NCI-H748 (cell line): ENCODE data around the gene SV2C.
A peak's percentile ranks its signal among the peaks of the same experiment; 100 is the strongest.

Source experiments
- DNase-seq: peaks from one replicate; lab custom pipeline; 2025; ENCODE audit not compliant: unreplicated experiment; lab: John Stamatoyannopoulos, UW

Gene SV2C

DNA sequence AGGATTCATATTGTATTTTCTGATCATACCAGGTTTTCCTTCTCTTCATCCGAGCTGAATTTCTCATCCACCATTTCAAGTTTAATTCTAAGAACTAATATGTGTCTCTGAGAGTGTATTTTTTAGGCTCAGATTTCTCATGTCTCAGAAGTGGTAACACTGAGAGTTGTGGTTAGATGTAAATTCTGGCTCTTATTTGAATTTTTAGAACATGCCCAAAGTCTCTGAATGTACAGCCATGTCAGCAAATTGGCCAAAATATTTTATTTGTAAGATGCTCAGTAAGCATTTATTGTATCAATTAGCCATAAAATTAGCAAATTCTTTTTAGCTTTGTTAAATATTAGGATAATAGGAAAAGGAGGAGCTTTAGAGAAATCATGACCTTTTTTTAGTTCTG is 16.6 kb downstream of the SV2C start:
- DNase-seq: no peak

DNA sequence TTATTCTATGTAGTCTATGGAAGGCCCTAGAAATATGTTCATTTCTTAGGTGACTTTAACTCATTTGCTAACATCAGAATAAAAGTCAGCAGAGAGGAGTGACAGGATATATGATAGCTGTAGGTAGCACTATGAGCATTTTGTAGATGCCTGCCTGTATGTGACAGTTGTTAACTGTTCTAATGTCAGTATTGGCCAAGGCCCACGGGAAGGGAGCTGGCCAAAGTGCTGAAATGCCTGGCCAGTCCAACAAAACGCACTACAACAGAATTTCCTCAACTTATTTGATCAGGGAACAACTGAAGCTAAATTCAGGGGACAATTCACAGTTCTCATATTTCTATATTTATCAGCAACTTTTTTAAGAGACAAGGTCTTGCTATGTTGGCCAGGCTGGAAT is 20.8 kb downstream of the SV2C start:
- no peak for DNase-seq

DNA sequence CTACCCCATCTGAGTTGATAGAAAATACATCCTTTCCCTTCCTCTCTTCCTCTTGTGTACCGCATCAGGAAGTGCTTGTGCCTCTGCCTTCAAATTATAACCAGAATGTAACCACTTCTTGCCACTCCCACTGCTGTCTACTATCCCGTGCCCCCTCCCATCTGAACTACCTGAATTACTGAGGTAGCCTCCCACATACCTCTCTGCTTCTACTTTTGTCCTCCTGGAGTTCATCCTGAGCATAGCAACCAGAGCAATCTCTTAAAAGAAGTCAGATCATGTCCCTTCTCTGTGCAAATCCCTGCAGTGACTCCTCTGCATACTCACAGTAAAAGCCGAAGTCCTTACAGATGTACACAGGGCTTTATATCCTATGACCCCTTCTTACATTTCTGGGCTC is 23.0 kb downstream of the SV2C start:
- DNase-seq: no peak

DNA sequence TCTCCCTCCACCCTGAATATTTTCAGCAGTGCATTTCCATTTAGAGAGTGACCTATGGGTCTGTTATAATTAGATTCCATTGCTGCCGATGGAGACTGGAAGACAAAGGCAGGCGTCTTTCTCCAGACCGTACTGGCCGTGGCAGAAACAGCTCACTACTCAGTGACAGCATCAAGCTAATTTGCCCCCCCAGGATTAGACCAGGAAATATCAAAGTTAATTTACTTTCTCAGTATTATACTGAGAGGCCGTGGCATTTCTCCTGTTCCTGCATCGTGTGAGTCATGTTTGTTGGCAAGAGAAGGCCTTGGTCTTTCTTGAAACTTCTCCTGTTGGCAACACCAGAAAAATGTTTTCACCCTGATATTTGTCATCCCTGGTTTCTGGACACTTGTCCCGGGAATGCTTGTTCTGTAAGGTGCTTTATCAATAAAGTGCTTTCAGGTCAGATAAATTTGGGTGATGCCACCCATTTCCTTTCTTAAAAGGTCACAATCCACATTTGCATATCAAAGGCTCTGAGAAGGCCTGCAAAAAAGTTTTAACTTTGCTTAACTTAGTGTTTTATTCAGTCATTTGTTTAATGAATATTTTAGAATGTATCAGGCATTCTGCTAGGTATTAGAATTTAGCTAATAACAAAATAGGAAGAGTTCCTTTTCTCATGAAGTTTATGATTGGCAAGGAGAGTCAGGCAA is 28.4 kb downstream of the SV2C start:
- DNase-seq: no peak

DNA sequence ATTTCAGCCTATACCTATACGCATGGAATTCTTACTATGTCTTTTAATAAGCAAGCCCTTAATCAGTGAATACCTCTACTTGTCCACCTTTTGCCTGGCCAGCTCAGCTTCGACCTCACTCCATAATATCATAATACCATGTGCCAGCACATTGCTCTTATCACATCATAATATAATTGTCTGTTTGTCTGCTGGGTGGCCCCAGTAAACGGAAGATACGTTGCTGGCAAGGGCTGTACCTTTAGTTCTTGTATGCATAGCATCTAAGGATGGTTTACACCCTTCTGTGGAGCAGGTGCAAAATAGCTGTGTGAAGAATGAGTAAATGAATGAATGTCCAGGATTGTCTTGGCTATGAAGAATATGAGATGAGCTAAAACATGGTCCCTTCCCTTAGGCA is 29.9 kb downstream of the SV2C start:
- DNase-seq: no peak

DNA sequence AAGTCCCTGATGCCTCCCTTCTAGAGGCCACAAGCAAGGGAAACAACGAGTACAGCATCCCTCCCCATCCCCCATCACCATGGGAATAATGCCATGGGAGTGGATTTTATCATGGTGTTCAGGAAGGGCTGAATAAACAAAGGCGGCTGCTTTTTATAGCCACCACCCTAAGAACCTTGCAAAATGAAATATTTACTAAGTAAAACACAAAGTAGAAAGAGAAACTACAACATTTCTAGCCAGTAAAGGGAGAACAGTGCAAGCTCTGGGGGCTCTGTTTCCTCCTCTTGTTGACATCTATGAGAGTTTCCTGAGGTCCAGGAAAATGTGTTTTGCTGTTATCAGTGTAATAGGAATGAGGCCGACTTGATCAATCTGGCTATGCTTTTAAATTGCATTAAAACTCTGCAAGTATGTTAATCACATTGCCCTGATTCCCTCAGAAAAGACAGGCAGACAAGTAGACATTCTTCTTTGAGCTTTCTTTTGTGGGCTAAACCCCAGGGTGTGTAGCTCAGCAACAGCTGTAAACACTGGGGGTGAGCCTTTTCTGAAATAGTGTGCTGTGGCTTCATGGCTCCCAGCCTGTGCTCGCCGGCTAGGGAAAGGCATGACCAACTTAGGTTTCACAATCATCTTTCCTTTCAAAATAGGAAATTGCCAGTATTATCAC is 31.1 kb downstream of the SV2C start:
- DNase-seq: peak; percentile 56

DNA sequence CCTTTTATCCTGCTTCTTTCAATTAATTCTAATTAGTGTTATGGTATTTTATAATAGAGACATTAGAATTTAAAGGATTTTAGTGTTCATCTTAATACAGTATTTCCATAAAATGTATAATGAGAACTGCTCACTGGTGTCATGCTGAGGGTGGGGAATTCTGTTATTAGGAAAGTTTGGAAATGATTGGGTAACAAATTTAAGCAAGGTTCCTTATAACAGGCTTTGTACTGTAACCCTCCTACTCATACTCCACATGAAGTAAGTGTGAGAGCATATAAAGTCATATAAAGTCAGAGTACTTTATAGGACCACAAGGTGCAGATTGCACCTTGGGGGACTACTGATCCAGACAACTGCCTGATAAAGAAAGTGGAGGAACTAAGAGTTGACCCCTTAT is 42.2 kb downstream of the SV2C start:
- DNase-seq: no peak

DNA sequence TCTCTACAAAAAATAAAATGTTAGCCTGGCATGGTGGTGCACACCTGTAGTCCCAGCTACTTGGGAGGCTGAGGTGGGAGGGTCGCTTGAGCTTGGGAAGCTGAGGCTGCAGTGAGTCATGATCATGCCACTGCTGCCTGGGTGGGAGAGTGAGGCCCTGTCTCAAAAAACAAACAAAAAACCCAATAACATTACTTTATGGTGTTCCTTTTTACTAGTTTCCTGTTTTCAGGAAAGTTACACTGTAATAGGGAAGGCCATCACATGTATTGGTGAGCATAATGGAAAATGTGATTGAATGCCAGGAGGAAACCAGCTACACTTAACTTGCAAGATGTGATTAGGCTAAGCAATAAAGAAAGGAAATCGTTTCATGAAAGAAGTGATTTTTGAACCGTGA is 42.7 kb downstream of the SV2C start:
- DNase-seq: no peak

DNA sequence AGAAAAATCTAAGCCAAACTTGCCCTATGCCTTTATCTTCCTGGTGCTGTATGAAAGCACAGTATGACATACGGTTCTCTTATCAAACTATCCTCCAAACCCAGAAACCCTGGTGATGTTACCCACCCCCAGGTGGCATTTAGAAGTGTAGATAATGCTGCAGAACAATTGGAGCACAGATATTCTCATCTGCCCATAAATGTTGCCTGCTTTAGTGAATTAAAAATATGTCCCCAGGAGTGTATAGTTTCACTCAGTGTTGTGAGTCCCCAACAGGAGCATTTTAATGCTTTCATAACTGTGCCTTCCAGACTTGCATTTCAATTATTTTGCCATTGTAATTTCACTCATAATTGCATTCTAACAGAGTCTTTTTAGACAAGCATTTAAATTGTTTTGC is 50.8 kb downstream of the SV2C start:
- DNase-seq: no peak

DNA sequence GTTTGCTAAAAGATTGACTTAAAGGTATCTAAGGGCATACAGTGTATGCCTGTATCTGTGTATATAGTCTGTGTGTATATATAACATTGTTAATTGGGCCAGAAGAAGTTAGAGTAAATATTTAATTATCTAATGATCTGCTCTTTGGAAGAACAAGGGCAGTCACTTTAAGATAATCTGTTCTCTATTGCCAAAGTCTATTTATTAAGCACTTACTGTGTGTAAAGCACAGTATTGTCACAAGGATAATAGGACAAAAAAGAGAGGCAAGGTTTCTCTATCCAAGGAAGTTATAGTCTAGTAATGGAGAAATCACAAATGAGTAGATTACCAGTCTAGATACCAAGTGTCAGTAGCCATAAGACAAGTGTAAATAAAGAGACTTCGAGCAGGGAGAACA is 51.5 kb downstream of the SV2C start:
- DNase-seq: peak; percentile 71

DNA sequence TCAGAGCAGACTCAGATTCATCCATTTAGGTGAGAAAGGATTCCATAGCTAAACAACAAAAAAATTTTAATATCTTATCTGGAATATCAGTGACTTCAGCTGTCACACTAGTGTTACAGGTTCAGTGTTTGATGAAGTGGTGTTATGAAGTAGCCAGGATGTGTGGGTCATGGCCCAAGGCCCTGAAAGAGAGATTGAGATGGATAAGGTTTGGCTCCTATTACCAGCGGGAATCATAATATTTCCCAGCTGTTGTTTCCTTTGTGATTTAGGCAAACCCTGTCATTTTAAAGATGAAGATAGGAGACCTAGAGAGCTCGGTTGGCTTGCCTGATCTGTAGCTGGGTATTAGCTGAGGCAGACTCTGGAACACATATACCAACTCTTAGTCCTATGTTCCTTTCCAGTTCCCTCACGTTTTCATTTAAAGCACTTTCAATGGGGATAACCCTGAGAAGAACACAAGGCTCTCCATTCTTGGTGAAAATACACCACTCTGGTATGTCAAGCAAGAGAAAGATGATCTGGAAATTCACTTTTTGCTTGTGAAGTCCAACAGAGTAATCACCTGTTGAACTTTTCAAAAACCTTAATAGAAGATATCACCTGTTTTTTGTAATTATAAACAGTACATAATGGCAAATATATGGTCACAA is 54.8 kb downstream of the SV2C start:
- no peak for DNase-seq

DNA sequence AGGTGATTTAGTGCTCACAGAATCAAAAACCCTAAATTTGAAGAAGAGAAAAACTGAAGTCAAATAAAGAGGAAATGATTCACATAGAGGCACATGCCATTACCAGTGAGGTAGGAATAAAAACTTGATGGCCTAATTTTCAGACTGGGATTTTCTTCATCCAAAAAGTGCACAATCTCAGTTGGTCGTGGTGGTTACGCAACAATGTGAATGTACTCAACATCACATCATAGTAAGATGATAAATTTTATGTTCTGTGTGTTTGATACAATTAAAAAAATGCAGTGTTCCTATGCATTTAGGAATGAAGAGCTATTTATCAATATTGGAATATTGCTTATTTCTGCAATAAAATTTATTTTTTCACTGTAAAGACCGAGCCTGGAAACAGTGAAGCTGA is 60.7 kb downstream of the SV2C start:
- DNase-seq: no peak

DNA sequence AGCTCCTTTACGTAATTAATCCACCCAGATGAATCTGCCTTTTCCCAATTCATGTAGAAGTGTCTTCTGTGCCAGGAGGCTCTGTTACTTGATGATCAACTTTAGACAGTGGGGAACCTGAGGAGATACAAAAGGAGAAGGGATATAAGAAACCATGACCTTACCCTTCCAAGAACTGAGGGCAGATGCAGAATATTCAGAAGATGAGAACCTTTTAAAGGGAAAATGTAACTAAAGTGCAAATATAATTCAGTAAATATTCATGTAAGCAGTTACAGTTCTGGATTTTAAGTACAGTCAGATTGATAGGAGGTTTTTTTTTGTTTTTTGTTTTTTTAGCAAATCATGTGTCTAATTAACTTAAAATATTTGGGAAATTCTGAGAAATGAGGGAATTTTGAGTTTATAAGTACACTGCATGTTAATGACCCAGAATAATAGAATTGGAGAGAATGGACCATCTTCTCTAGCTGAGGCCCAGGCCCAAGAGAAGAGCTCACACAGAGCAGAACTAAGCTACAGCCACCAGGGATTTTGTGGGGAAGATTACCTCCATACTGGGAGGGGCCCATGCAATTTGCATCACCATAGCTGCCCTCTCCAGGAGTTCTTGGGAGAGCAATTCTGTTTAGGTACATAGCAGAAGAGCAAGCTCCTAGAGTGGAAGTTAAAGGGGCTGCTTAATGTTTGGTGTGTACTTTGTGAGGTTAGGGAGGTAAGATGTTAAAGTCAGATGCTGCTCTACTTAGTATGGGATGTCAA is 61.5 kb downstream of the SV2C start:
- no peak for DNase-seq

DNA sequence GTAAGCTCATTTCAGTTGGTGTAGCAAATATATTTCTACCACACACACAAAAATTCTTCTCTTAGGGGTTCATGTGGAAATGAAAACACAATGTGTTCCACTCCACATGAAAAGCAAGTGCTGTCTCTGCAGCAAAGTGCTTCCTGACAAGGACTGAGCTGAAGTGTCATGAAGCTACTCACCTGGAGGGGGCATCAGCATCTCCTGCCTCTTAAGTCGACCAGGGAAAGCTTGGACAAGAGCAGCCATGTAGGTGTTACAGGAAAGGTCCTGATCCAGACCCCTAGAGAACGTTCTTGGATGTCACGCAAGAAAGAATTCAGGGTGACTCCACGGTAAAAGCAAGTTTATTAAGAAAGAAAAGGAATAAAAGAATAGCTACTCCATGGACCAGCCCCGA is 62.8 kb downstream of the SV2C start:
- DNase-seq: peak; percentile 38

DNA sequence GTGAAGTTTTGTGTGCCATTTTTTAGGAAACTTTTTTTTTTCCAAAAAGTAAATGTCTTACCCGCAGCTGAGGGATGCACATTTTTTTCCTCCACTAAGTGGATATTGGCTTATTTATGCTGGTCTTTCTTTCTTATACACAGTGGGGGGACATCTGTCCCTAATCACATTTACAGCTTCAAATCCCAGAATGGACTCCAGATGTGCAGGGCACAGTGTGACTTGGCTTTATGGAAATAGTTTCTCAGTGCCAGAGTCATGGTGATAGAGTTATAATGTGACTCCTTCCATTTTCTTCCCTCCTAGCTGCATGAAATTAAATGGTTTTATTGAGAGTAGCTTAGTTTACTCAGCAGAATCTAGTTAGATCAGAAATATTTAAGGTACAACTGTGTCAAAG is 66.5 kb downstream of the SV2C start:
- DNase-seq: no peak

DNA sequence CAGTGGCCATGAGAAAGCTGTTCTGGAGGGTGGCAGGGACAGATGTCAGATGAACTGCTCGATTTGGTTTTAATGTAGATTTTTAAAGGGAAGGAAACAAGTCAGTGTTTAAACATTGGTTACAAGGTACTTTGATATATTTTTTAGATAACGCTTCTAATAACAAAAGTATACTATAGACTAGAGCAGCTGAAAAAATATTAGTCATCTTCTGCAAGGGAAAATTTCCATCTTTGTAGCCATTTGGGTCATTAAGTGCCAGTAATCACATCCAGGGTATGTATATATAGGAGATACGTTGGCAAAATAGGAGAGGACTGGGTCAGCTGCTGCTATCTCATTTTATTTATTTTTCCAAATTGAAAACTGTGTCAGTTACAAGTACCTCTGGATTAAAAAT is 69.0 kb downstream of the SV2C start:
- no peak for DNase-seq

DNA sequence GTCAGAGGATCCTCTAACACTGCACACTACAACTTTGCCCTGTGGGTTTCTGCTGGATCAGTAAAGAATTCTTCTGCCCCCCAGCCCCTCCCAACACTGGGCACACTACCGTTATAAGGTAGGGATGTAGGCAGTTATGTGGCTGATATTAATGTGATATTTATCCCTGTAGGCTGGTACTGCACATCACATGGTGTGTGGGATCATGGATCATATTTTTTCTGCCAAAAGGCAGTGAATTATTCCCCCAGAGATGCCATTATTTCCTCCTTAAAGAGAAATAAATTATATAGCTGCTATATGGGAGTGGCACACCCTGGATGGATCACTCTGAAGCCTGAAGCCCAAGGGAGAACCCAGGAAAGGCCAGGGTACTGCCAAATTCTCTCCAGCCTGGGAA is 69.5 kb downstream of the SV2C start:
- DNase-seq: no peak

DNA sequence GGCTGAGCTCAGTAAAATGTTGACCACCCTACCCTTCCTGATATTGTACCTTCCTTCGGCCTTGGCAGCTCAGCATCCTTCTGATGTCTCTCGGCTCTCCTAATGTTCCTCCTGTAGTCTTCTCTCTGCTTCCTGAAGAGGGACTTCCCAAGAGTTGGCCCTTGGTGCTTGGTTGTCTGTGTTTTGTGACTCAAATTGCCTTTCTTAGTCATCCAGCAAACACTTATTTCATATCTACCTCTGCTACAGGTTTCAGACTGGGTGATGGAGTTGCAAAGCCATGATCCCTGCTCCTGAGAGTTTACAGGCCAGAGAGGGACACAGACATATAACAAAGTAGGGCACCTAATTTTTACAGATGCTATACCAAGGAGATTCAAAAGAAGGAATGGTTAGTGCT is 70.1 kb downstream of the SV2C start:
- no peak for DNase-seq

DNA sequence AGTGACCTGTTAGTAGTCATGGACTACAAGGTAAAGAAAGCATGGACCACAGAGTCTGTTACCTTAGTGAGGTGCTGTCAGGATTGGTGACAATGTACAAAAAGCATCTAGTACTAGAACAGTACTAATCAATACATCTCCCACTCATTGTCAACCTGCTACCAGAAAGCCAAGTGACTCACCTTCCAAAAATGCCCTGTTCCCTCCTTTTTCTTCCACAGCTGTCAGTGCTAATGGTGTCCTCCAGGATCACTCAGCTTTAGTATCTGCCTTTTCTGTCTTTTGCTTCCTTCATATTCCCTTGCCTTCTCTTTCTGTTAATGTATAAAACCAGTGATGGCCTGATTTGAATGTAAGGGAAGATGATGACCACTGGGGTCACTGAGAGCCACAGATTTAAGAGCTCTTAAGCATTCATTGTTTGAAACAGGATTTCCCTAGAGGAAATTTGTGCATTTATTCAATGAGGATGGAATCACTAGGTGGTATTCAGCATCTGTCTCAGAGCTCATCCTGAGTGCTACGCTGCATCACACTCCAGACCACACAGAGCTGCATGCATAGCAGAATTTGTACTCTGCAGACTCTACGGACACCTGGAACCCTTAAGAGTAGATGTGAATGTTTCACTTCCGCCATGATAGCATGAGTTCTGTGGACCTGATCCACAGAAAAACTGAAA is 71.0 kb downstream of the SV2C start:
- DNase-seq: no peak

DNA sequence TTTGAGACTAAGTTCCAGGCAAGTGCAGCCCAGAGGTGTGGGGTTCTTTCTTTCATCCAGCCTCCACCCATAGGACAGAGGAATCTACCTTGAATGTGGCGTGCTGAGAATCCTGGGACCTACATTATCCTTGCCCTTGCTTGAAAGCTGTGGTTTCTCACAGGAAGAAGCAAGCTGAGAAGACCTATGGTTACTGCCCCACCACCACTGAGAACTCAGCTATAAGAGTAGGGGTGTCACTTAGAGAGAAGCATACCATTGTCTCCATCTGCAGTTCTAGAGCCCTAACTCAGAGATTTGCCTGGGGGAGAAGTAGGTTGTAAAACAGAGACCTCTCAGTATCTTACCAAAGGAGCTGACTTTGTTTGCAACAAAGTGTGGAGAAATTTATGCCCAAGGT is 72.4 kb downstream of the SV2C start:
- DNase-seq: no peak

DNA sequence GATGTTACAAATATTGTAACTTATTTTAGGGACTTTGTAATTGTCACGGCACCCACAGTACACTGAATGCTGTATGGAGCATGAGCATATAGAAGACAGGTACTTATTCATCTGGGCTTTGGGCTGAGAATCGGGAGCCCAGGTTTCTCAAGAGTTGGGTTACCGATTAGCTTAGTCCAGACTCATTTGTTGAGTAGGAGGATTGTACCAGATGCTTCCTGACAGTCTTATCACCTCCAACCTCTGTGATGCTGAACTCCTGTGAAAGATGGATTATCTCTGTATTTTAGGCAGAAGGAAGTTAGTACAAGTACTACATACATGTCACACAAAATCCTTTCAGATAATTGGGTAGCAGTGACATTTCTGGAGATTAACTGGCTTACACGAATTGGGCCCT is 79.2 kb downstream of the SV2C start:
- DNase-seq: no peak
